Measurements from ENCODE around the gene CSNK1G2. TPM values are rescaled to one million over a fixed set of nuclear protein-coding genes. Genes with fewer than 3 reads are reported as not detected.

The CSNK1G2 gene
- total RNA-seq, 1 experiment from 2014 or later = 100.0 TPM

GRCh38 chr19:1932395-1932794, 8.6 kb upstream of the CSNK1G2 start:
- no peak overlapping the region for H2AK5ac ChIP-seq (ENCODE audit: insufficient read length, low read length)
- no CpG with 5 or more reads among the region's 8 CpGs for WGBS (ENCODE audit: extremely low coverage, insufficient read length, low lambda C conversion rate)
- no peaks in the 10 kb centered on the region for H3K9me3 ChIP-seq (ENCODE audit: control insufficient read depth, low read depth, low read length)
- no peak overlapping the region for H4K5ac ChIP-seq (ENCODE audit: insufficient read length, low read depth, low read length)
- no peak overlapping the region for H2BK20ac ChIP-seq (ENCODE audit: low read depth, low read length, poor library complexity, severe bottlenecking)
- peaks cover 6 to 10% (median 10%) of the 10 kb centered on the region in 3 experiments; a peak in 6 of 7 replicates for H3K36me3 Mint-ChIP-seq (ENCODE audit: insufficient read depth in 1 of 3, low read depth in 3 of 3)
- no peak overlapping the region for H2BK5ac ChIP-seq (ENCODE audit: insufficient read length, low read length)
- no peak for DNase-seq
- no peak for TF ChIP-seq CTCF (conservative IDR thresholded peaks at IDR 0.05)
- H3K27me3 Mint-ChIP-seq (ENCODE audit: low read depth) = peaks cover 31% of the 10 kb centered on the region
- no peak overlapping the region for H3K56ac ChIP-seq (ENCODE audit: insufficient read length, low read depth, low read length)
- H3K79me2 ChIP-seq (ENCODE audit: insufficient read depth, low read length) = no peaks in the 10 kb centered on the region
- no peak overlapping the region for H2BK120ac ChIP-seq (ENCODE audit: low read depth, low read length, poor library complexity, severe bottlenecking)
- H3K14ac ChIP-seq (ENCODE audit: insufficient read depth, low read length) = no peak overlapping the region
- H3K27ac Mint-ChIP-seq = no peak overlapping the region
- no peak overlapping the region for H2BK15ac ChIP-seq (ENCODE audit: low read depth, low read length)
- H3K23me2 ChIP-seq (ENCODE audit: insufficient read length, low read depth, low read length, poor library complexity, severe bottlenecking) = peaks cover 6% of the 10 kb centered on the region
- H3K79me1 ChIP-seq (ENCODE audit: insufficient read depth, low read depth, low read length, poor library complexity, severe bottlenecking) = no peaks in the 10 kb centered on the region
- no peak overlapping the region for H3K4me3 Mint-ChIP-seq
- no peak overlapping the region for H3K9ac ChIP-seq (ENCODE audit: extremely low read depth, insufficient read length, low read length)
- H3K27me3 ChIP-seq (ENCODE audit: insufficient read depth, low read length) = no peaks in the 10 kb centered on the region
- H3T11ph ChIP-seq (ENCODE audit: low read length) = no peak overlapping the region
- H3K23ac ChIP-seq (ENCODE audit: insufficient read length, low read depth, low read length) = no peak overlapping the region
- no peak overlapping the region for H2BK12ac ChIP-seq (ENCODE audit: insufficient read length, low read depth, low read length)
- peaks cover 1 to 6% of the 10 kb centered on the region in 2 experiments; a peak in 1 of 4 replicates for H3K4me1 Mint-ChIP-seq
- peaks cover 14 to 17% of the 10 kb centered on the region in 2 experiments for H3K9me3 Mint-ChIP-seq
- no peaks in the 10 kb centered on the region for H4K20me1 ChIP-seq (ENCODE audit: control insufficient read depth, insufficient read depth, insufficient read length)
- H3K4me1 ChIP-seq (ENCODE audit: insufficient read depth, low read length) = no peaks in the 10 kb centered on the region
- H3K4me2 ChIP-seq (ENCODE audit: insufficient read depth, insufficient read length, low read length) = no peak overlapping the region
- no peak overlapping the region for H3K4ac ChIP-seq (ENCODE audit: low read depth, low read length)
- H3K27ac ChIP-seq (ENCODE audit: insufficient read length, low read depth, low read length) = no peak overlapping the region
- no peak overlapping the region for H4K91ac ChIP-seq (ENCODE audit: insufficient read length, low read depth, low read length)
- no peak overlapping the region for H4K8ac ChIP-seq (replicated peaks; ENCODE audit: insufficient read length, low read depth, low read length)
- no peak overlapping the region for H3K18ac ChIP-seq (ENCODE audit: insufficient read length, low read depth, low read length)
- no peak overlapping the region for H2AFZ ChIP-seq (ENCODE audit: low read length)
